Fibroblast of the aortic adventitia (primary cell): Measurements from ENCODE around the gene HNRNPR. TPM values are rescaled to one million over a fixed set of nuclear protein-coding genes. Genes with fewer than 3 reads are reported as not detected.

Source experiments
- DNase-seq: peaks from one replicate; pipeline ENCODE4 v3.0.0-alpha.2; 2010; ENCODE audit warnings: low read depth
- H3K4me3 ChIP-seq: 2 replicates; pipeline ENCODE4 v1.5.1; 2011; ENCODE audit warnings: low read depth, mild to moderate bottlenecking, control low read depth, low read length, moderate library complexity
- total RNA-seq: library from RNA; depleted of rRNA; stranded (reverse); fragments of >200 nt; gene quantifications from 2 replicates; pipeline ENCODE4 v1.2.3, GENCODE V29; 2012; ENCODE audit warnings: low replicate concordance
- TF ChIP-seq, protein P1 (sequence below): IDR thresholded peaks from 2 replicates; pipeline ENCODE4 v1.5.1; 2011; ENCODE audit warnings: mild to moderate bottlenecking, low read length, control low read depth, inconsistent platforms; ENCODE audit not compliant: insufficient read depth

Gene HNRNPR
- total RNA-seq, 1 donor: 83.4 TPM

DNA sequence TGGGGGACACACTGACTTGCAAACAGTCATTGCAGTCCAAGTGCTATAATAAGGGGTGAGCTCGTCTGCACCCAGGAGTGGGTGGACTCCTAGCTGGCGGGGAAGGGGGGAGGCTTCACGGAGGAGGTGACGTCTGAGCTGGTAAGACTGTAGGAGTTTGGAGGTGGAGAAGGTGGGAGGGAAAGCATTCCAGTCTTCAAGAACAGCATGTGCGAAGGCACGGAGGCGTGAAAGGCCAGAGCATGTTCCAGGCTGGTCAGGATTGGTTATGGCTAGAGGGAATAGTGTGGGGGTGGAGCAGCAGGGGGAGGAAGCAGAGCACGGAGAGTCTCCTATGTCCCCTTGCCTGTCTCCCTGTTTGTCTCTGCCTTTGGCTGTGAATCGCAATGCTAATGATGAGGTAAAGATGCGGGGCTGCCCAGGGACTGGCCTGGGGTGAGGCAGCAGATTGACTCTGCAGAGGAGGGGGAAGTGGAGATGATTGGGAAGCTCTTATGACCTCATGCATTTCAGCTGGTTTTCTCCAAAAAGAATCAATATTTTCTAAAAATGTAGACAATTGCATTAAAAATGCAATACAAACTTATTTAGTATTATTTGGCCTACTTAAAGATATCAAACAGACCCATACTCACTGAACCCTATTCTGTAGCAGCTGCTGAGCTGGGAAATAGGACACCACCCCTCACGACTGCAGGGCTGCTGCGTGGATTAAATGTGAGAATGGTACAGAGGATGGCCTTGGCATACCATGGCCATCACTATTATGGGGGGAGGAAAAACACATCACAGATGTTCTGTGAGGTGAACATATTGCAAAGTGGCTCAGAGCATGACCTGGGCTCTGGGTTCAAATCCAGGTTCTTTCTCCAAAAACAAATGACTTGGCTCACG, 28.1 kb upstream of the HNRNPR start:
- DNase-seq: no peak
- TF ChIP-seq, protein P1, sequence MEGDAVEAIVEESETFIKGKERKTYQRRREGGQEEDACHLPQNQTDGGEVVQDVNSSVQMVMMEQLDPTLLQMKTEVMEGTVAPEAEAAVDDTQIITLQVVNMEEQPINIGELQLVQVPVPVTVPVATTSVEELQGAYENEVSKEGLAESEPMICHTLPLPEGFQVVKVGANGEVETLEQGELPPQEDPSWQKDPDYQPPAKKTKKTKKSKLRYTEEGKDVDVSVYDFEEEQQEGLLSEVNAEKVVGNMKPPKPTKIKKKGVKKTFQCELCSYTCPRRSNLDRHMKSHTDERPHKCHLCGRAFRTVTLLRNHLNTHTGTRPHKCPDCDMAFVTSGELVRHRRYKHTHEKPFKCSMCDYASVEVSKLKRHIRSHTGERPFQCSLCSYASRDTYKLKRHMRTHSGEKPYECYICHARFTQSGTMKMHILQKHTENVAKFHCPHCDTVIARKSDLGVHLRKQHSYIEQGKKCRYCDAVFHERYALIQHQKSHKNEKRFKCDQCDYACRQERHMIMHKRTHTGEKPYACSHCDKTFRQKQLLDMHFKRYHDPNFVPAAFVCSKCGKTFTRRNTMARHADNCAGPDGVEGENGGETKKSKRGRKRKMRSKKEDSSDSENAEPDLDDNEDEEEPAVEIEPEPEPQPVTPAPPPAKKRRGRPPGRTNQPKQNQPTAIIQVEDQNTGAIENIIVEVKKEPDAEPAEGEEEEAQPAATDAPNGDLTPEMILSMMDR: no peak
- H3K4me3 ChIP-seq: no peak overlapping the region

- peak overlapping the region; percentile 98 for H3K4me3 ChIP-seq
- TF ChIP-seq, protein P1: no peak
- no peak for DNase-seq
Observed at GRCh38 chr1:23370709-23371584, 26.9 kb upstream of the HNRNPR start.

DNA sequence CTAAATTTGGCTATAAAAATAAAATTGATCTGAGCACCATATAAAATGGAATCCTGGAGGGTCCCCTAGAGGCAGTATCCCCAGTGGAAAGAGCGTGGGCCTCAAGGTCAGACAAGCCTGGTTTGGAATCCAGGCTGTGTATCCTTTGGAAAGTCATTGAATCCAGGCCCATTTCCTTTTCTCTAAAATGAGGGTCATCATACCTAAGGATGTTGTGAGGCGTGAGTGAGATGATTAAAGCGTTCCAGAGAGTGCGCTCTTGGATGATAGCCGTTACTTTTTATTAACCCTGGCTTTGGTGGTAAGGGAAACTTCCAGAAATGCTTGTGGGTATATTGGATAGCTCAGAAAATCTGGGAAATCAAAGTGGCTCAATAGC, 26.2 kb upstream of the HNRNPR start:
- DNase-seq: peak; percentile 24
- TF ChIP-seq, protein P1: no peak
- H3K4me3 ChIP-seq: peak overlapping the region; percentile 98

- DNase-seq: peak; percentile 96
- TF ChIP-seq, protein P1: no peak
- H3K4me3 ChIP-seq: peak within 1 kb of the TSS; percentile 98
Observed at GRCh38 chr1:23369335-23370013, 25.4 kb upstream of the HNRNPR start, which contains the start of gene ZNF436. Gene ZNF436, minus strand, starts transcription at chr1:23369836. Its CDS starts 1,831 bp downstream, at chr1:23368005.

DNA sequence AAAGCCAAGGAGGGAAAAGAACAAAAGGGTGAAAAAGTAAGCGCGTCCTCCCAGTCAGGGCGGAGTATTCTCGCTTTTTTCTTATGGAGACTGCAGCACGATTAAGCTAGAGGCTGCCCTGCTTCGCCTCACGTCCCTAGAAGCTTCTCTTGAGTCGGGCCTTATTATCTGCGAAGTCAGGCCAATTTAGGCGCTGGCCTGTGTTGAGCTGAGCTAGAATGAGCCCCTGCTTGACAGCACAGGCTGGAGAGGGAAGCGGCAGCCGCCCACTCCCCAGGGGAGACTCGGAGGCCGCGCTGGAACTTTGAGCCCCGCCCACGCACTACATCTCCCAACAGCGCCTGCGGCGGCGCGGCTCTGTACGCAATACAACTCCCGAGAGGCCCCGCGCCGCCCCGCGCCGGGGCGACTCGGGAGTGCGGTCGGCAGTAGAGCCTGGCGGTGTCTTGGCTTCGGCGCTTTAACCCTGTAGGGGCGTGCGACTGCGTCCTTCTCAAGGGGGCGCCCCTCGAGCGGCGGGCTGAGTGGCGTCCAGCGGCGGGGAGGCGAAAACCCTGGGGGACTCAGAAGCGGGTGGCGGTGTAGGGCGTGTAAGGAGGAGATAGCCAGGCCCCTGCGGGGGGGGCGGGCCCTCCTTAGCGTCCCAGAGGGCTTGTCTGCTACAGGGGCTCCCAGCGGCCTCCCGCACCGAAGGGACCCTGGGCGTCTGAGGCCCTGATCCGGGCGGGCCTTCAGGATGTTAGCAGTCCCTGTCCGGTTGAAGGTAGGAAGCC, 24.7 kb upstream of the HNRNPR start:
- DNase-seq: peak; percentile 86
- H3K4me3 ChIP-seq: peak overlapping the region; percentile 98
- TF ChIP-seq, protein P1: no peak
